ENCODE results near the gene C16orf74.

GRCh38 chr16:85774811-85775210 is 23.9 kb upstream of the C16orf74 start:
- no peak for TF ChIP-seq CTCF (conservative IDR thresholded peaks at IDR 0.05)
- no peak for TF ChIP-seq EZH2 (IDR thresholded peaks at IDR 0.05; ENCODE audit: low read depth)
